ENCODE measurements around the gene OTUD5.
"Not testable (repeated sequence)": the region's sequence is repeated elsewhere in the genome, so short reads cannot be mapped to it uniquely, and the experiment has no call there.

OTUD5 gene, protein sequence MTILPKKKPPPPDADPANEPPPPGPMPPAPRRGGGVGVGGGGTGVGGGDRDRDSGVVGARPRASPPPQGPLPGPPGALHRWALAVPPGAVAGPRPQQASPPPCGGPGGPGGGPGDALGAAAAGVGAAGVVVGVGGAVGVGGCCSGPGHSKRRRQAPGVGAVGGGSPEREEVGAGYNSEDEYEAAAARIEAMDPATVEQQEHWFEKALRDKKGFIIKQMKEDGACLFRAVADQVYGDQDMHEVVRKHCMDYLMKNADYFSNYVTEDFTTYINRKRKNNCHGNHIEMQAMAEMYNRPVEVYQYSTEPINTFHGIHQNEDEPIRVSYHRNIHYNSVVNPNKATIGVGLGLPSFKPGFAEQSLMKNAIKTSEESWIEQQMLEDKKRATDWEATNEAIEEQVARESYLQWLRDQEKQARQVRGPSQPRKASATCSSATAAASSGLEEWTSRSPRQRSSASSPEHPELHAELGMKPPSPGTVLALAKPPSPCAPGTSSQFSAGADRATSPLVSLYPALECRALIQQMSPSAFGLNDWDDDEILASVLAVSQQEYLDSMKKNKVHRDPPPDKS

DNA sequence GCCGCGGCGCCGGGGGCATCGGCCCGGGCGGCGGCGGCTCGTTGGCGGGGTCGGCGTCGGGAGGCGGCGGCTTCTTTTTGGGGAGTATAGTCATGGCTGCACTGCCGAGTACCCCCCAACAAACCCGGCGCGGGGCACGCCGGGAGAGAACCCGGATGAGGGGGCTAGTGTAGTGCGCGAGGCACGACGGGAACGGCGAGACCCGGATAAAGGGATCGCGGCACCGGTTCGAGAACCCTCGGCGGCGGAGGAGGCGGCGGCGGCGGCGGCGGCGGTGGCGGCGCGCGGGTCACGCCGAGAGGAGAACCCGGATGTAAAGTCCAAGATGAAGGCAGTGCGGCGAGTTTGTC, at the start of gene OTUD5:
TSS of gene OTUD5 (minus strand) at position 131 of the 350 bp plus-strand sequence. CDS start at position 94, 37 bp downstream.
- DNase-seq: peak; percentile 78 to 81

DNA sequence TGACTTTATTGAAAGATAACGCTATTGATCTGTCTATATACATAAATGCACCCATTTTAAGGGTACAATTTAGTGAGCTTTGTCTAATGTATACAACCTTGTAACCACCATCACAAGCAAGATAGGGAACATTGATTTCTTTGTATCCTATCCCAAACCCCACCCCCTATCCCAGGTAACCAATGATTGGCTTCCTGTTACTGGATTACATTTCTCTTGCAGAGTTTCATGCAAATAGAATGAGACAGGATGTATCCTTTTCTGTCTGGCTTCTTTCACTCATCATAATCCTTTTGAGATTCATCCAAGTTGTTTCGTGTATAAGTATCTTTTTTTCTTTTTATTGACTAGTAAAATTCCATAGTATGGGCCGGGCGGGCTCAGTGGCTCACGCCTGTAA, 46.3 kb upstream of the OTUD5 start:
- no peak for DNase-seq

GRCh38 chrX:49002091-49002935, 44.9 kb upstream of the OTUD5 start, which contains the start of gene GRIPAP1:
Gene GRIPAP1 (minus strand): TSS chrX:49002264. CDS start chrX:49002229, 35 bp downstream.
- peak; percentile 77 to 79 for DNase-seq

GRCh38 chrX:49001521-49002090, 44.2 kb upstream of the OTUD5 start:
- DNase-seq: no peak

DNA sequence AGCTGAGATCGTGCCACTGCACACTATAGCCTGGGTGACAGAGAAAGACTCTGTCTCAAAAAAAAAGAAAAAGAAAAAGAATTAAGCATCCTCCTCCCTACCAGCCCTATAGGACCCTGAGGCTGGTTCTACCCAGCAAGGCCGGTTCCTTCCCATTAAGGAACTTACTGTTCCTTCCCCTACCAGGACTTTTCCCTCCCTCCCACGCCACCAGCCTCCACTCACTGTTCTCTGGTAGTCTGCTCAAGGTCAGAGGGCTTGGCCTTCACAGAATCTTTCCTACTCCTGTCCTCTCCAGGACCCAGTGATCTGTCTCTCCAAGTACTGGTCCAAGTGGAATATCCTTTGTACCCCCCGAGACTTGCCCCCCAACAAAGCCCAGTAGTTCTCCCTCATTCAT, 43.2 kb upstream of the OTUD5 start:
- no peak for DNase-seq

GRCh38 chrX:48999030-48999429, 41.6 kb upstream of the OTUD5 start:
- no peak for DNase-seq

- no peak for DNase-seq
Measured at GRCh38 chrX:48998391-48998790, 41.0 kb upstream of the OTUD5 start.

DNA sequence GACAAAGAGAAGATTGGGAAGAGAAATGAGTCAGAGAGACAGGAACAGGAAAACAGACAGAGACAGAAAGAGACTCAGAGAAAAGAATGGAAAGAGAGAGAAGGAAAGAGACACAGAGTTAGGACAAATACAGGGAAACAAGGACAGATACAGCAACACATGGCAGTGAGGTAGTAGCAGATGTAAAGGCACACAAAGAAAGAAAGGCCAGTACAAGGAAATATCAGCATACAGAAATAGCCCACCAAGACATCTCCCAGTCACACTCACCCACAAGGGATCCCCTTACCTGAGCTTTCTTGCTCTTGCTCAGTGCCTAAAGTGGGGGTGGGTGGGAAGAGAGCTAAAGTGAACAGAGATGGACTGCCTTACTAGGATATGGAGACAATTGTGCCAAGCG, 40.5 kb upstream of the OTUD5 start:
- DNase-seq: no peak

GRCh38 chrX:48997455-48997854, 40.0 kb upstream of the OTUD5 start:
- DNase-seq: no peak

GRCh38 chrX:48996969-48997368, 39.6 kb upstream of the OTUD5 start:
- DNase-seq: no peak

GRCh38 chrX:48992341-48992740, 34.9 kb upstream of the OTUD5 start:
- no peak for DNase-seq

- no peak for DNase-seq
Measured at GRCh38 chrX:48989483-48989882, 32.1 kb upstream of the OTUD5 start.

- no peak for DNase-seq
Measured at GRCh38 chrX:48983896-48984295, 26.5 kb upstream of the OTUD5 start.

GRCh38 chrX:48983081-48983480, 25.7 kb upstream of the OTUD5 start:
- DNase-seq: no peak

- DNase-seq: no peak
Measured at GRCh38 chrX:48981178-48981577, 23.8 kb upstream of the OTUD5 start.

DNA sequence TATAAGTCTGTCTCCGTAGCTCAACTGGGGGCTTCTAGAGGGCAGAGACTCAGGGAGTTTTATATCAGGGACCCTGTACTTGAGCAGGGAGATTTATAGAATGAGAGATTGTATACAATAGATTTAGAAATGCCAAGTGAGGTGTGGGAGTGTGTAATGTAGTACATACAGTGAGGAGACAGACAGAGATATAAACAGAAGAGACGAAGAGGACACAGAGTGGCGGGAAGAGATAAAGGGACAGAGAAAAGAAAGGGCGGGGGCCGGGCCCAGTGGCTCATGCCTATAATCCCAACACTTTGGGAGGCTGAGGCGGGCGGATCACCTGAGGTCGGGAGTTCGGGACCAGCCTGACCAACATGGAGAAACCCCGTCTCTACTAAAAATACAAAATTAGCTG, 22.9 kb upstream of the OTUD5 start:
- not testable (repeated sequence) for DNase-seq

- DNase-seq: no peak
Measured at GRCh38 chrX:48978226-48978625, 20.8 kb upstream of the OTUD5 start.

- DNase-seq: no peak
Measured at GRCh38 chrX:48976086-48976485, 18.7 kb upstream of the OTUD5 start.

DNA sequence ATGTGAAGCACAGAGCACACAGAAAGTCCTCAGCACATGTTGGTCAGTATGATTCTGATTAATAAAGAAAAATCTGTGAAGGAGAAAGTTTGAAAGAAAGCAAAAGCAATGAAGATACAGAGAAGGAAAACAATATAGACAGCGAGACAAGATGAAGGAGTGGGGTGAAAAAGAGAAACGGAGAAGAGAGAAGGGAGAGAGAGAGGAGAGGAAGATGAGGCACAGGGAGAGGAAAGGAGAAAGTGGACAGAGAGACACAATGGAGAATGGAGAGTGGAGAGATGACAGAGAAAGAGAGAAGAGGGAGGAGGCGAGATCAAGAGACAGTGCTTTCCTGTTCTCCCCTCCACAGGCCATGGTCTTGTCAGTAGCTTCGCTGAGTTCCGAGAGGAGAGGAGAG, 18.1 kb upstream of the OTUD5 start:
- DNase-seq: no peak

DNA sequence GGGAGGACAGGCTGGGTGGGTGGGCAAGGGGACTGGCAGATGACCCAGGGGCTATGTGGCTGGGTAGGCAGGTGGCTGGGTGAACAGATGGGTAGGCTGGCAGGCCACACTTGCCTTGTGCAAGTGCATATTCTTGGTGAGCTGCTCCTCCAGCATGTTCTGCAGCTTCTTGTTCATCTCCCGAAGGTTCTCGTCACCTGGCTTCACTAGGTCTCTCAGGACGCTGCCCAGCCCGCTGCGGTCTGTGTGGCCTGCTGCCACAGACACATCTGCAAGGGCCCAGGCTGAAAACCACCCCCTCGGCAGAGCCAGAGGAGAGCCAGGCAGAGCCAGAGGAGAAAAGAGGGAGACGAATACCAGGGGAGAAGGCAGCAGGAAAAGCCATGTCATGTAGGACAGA, 17.6 kb upstream of the OTUD5 start:
- DNase-seq: no peak

- DNase-seq: no peak
Measured at GRCh38 chrX:48974574-48974973, 17.2 kb upstream of the OTUD5 start.

DNA sequence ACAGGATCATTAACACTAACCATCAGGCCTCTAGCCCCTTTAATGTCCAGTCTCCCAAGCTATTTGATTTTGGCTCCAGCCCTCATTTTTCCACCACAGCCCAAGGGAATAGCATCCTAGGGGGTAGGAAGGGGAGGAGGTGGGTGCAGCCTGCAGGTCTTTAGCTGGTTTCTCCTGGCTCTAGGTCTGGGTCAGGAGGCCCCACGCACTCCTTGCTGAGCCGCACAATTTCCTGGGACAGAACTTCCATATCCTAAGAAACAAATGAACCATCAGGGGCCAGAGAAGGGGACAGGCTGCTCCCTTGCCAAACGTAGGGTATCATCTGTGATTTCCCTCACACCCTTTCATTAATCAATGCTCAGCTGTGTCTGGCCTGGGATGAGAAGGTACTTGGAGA, 16.6 kb upstream of the OTUD5 start:
- no peak for DNase-seq
